Measurements from ENCODE around the gene UGT1A7.

Gene UGT1A7

GRCh38 chr2:233819884-233820773, 138.4 kb downstream of the UGT1A7 start:
- no peak for DNase-seq

DNA sequence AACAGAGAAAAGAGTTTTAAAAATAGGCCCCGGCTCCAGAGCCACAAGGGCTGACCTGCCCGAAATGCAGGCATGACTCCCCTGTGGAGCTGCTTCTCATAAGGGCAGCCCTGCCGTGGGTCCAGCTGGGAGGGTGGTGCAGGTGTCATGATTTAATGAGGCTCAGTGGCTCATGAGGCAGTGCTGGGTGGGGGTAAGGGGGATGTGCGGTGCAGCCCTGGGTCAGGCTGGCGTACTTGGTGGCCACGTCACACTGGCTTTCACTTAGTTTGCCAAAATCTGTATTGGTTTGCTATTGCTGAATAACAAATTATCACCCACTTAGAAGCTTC, 139.0 kb downstream of the UGT1A7 start:
- DNase-seq: no peak

DNA sequence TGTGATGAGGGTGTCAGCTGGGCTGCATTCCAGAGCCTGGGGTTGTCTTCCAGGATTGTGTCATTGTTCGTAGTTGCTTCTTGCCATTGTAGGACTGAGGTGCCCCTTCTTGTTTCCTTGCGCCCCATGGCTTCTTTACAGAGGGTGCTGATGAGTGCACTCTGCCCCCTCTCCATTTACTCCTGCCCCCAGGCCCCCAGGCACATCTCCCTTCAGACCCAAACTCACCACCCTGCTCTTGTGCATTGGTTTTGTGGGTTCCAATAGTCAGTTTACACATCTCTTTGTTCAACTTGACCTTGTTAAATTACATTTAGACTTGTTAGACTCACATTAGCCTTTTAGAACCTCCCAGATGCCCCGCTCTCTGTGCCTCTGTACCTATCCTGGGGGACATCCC, 139.5 kb downstream of the UGT1A7 start:
- DNase-seq: no peak

DNA sequence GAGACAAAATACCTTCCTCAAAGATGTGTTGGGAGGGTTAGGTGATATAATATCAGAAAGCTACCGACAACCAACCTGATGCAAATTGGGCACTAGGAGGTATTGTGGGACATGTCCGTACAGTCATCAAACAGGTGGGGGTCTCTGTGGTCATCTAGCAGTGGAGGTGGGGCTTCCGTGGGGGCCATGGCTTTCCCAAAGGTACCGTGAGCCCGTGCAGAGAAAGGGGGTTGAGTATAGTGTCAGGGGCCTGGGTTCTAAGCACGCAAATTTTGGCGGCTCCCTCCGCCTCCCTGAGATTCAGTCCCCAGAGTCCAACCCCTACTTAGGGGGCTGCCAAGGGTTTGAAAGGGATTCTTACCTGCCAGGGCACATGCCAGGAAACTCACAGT, 140.0 kb downstream of the UGT1A7 start:
- DNase-seq: no peak

- DNase-seq: no peak
Observed at GRCh38 chr2:233822101-233822771, 140.5 kb downstream of the UGT1A7 start.

Measured in NCI-H524 (cell line).